ENCODE measurements around the gene B4GAT1.
"Not testable (repeated sequence)": the region's sequence is repeated elsewhere in the genome, so short reads cannot be mapped to it uniquely, and the experiment has no call there.

The B4GAT1 gene

DNA sequence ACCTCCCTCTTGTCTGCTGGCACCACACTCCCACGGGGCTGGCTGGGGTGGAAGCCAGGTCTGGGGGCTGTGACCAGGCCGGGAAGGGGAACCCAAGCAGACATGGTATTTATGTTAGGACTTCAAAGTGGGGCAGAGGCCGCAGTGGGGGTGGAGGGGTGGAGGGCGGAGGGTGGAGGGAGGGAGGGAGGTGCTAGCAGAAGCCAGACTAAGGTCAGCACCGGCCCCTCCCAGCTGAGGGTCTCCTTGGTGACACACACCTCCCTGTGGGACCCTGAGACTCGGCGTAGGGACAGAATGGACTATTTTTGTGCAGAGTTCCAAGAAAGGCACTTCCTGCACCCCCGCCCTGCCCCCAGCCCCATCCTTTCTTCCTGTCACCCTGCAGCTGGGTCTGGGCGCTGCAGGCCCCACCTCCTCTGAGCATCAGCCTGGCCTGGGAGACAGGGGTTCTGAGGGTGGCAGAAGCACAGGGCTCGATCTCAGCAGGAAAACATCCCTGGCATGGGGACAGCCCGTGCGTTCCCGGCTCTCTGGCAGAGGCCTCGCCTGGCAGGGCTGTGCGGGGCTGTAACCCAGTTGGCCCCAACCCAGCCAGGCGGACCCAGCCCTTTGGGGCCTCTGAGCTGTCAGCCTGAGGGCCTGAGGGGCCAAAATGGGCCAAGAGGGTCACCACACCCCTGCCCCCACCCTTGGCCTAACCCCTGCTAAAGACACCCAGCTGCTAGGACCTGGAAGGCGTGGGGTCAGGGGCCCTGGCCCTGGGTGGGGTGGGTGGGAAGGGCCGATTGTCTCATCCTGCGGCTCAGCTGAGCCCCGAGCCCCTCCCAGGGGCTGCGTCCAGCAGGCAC lies 20.9 kb downstream of the B4GAT1 start:
- FAIRE-seq, result no peak
- DNase-seq (ENCODE audit: insufficient read length, low spot score), result no peak

- FAIRE-seq (no peak), DNase-seq (ENCODE audit: insufficient read length, low spot score) (no peak)
Observed at GRCh38 chr11:66325263-66325671, 22.2 kb downstream of the B4GAT1 start.

DNA sequence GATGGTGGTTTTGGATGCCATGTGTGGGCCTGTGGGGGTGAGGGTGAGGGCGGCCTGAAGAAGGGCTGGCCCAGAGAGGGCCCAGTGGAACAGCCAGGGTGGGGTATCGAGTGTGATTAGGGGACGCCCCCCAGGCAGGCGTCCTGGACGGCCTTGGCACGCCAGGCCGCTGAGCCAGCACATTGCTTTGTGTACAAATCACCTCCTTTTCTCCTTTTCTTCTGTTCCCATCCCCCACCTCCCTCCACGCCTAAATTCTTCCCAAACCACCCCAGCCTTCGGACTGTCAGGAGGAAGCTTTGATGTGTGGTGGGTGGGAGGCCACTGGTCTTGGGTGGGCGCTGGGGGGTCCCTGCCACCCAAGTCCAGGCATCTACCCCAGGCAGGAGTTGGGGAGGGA lies 22.8 kb downstream of the B4GAT1 start:
- no peak for FAIRE-seq
- no peak for DNase-seq (ENCODE audit: insufficient read length, low spot score)

DNA sequence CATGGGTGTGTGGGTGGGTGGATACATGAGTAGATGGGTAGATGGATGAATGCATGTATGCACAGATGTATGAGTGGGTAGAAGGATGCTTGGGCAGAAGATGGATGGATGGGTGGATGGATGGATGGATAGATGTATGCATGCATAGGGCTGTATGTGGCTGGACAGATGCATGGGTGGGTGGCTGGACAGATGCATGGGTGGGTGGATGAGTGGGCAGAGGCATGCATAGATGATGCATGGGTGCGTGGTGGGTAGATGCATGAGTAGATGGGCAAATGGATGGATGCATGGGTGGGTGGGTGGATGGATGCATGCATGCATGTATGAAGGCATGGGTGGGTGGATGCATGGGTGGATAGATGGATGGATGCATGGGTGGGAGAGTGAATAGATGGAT lies 23.7 kb downstream of the B4GAT1 start:
- no peak for FAIRE-seq
- no peak for DNase-seq (ENCODE audit: insufficient read length, low spot score)

DNA sequence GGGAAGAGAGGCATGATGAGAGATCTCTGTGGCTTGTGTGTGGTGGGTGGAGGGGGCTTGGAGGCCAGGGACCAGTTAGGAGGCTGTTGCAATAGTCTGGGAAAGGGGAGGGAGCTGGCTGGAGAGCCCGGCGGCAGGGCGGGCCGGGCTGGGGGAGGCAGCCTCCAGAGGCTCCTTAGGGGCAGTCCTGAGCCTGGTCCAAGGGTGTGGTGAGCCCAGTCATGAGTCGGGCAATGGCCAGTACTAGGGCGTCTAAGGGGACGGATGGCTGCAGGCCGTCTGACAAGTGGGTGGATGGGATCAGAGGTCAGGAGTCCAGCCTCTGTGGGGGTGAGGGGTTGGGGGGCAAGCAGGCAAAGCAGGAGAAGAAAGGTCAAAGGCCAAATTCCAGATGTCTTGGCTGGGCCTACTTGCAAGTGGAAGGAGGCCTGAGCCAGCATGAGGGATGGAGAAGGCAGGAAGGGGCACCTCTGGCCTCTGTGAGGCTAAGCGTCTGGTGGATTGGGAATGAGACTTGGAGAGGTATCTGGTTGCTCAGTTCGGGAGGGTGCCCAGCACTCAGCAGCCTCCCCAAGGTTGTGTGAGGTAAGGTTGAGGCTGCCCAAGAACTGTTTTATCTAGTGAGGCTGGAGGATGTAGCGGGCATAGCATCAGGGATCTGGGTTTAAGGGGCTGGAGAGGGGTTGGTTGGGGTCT lies 24.5 kb downstream of the B4GAT1 start:
- no peak for DNase-seq (ENCODE audit: insufficient read length, low spot score)
- no peak for FAIRE-seq

DNA sequence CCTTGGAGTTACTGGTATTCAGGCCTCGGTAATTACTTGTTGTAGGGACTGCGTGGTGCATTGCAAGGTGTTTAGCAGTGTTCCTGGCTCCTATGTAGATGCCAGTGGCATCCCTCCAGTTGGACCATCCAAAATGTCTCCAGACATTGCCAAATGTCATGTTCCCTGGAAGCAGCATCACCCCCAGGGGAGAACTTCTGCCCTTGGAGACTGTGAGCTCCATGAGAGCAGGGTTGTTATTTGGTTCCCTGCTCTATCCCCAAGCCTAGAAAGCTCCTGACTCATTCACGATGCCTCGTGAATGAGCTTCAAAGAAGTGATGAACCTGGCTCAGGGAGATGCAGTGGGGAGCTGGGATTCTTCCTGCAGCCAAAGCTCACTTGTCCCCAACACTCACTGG lies 25.8 kb downstream of the B4GAT1 start:
- FAIRE-seq, result peak; percentile 44
- DNase-seq (ENCODE audit: insufficient read length, low spot score), result no peak

GRCh38 chr11:66320748-66321147 lies 26.7 kb downstream of the B4GAT1 start:
- DNase-seq (ENCODE audit: insufficient read length, low spot score); FAIRE-seq: not testable (repeated sequence)

GRCh38 chr11:66320289-66320688 lies 27.1 kb downstream of the B4GAT1 start:
- not testable (repeated sequence) for FAIRE-seq; DNase-seq (ENCODE audit: insufficient read length, low spot score)

GRCh38 chr11:66318600-66318970 lies 28.8 kb downstream of the B4GAT1 start:
- FAIRE-seq, result no peak
- no peak for DNase-seq (ENCODE audit: insufficient read length, low spot score)

DNA sequence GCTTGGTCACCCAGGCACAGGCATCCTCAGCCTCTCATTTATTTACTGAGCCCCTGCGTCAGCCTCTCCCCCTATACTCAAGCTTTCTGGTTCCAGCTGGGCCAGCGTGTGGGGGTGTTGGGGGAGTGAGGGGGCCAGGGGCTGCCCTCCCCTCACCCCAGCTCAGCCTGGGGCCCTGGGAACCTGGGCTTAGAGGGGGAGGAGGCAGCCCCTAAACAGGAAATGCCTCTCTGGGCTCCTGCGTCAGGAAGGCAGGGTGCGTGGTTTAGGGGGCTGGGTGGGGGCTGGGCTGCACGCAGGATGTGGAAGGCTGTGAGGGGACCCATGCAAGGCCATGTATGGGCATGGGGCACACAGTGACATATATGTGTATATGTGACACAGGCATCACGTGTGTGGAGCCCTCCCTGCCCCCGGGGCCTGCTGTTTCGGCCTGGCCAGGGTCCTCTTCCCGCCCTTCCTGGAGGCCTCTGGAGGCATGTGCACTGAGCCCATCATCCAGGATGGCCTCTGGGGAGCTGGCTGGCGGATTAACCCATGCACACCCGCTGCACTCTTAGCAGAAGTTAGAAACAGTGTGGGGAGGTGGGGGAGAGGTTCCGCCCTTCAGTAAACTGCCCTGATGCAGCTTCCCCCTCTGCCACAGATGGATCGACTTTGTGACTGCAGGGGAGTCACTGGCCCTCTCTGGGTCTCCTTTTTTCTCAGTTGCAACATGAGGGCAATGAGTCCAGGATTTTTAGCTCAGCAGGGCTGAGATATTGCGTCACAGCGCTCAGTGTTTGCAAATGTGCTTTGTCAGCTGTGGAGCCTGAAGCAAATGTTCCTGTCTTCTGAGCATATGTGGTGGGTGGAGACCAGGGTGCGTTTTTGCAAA lies 29.5 kb downstream of the B4GAT1 start:
- FAIRE-seq, result peak; percentile 97
- no peak for DNase-seq (ENCODE audit: insufficient read length, low spot score)

DNA sequence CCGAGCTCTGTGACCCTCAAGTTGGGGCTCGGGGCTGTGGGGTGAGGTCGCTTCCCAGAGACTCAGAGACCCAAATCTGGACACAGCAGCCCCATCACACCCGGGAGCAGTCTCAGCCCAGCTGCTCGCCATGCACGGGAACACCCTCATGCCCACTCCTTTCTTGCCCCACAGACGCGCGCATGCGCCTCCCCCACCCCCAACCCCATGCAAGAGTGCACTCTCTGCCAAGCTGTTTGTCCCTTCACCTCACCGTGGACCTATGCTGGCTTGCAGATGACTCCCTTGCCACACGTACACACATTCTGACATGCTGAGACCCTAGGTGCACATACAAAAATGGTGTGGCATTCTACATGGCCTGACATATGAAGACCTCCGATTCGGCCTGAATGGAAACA lies 30.1 kb downstream of the B4GAT1 start:
- DNase-seq (ENCODE audit: insufficient read length, low spot score) (no peak), FAIRE-seq (peak; percentile 93)

DNA sequence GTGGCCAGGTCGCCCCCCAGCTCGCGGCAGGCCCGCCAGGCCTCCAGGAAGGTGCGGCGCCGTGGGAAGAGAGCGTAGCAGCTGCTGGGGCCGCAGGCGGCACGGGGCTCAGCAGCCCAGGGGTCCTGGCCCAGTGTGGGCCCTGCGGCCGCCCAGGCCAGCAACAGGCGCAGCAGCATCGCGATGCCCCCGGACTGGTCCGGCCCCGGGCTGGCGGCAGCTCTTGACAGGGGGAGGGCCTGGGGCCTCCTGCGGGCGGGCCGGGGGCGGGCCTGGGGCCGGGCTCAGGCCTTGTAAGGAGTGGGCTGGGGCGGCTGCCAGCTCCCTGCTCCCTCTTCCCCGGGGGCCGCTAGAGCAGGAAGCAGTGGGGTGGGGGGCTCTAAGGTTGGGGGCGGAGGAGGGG lies 30.6 kb downstream of the B4GAT1 start, which contains the start of gene CD248:
CD248 (minus strand) TSS at position 196 of the 403 bp plus-strand sequence; CDS start at position 179, 17 bp downstream.
- DNase-seq (ENCODE audit: insufficient read length, low spot score), result no peak
- FAIRE-seq, result no peak

GRCh38 chr11:66315921-66316811 lies 31.3 kb downstream of the B4GAT1 start:
- DNase-seq (ENCODE audit: insufficient read length, low spot score) (no peak), FAIRE-seq (peak; percentile 93)

DNA sequence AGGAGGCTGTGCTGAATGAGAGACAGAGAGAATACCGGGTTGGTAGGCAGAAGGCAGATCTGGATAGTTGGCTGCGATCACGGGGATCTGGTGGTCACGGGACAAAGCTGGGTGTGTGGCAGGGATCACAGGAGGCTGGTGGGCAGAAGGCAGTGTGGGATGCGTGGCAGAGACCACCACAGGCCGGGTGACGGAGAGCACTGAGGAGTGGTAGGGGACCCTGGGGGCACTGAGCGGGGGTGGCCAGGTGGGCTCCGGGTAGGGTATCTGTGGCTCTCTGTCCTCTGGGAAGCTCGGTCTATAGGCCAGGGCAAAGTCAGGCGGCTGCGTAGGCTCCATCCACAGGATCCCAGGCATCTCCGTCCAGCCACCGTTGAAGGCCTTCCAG lies 31.9 kb downstream of the B4GAT1 start:
- no peak for DNase-seq (ENCODE audit: insufficient read length, low spot score)
- peak; percentile 80 for FAIRE-seq

- FAIRE-seq (peak; percentile 64), DNase-seq (ENCODE audit: insufficient read length, low spot score) (no peak)
Observed at GRCh38 chr11:66314561-66315497, 32.6 kb downstream of the B4GAT1 start.

GRCh38 chr11:66314186-66314501 lies 33.3 kb downstream of the B4GAT1 start:
- DNase-seq (ENCODE audit: insufficient read length, low spot score) (no peak), FAIRE-seq (peak; percentile 31)

DNA sequence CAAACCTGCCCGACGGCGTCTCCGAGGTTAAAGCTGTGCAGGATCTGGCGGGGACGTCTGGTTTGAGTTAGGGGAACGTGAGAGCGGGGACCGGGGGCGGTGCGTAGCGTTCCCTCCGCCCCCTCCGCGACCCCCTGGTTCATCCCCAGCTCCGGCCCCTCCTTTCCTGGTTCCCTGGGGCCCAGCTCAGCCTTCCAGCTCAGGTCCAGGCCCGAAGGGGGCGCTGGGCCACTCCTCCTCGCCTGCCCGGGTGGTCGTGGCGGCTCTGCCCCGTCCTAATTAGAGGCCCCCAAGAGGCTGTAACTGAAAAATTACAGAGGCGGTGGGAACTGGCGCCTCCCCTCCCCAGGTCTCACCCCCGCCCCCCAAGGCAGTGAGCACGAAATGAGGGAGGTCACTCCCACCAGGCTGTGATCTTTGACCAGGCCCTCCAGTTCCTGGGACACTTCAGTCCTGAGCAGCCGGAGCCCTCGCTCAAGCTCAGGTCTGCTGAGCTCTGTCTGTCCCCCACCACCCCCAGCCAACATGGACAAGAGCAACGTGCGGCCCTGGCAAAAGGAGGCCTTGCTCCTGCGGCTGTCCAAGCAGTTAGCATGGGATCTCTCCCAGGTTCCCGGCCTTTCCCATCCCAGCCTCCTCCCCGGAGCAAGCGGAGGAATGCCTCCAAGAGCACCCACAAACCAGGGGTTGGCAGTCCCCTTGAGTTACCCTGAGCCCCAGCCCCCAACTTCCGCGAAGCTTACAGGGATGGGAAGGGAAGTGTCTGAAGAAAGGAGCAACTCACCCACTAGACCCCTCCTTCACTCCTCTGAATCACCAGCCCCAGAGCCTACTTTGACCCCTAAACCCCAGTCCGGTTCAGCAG lies 33.9 kb downstream of the B4GAT1 start:
- peak; percentile 74 for FAIRE-seq
- DNase-seq (ENCODE audit: insufficient read length, low spot score), result no peak

Measured in HTR-8/SVneo (cell line).